GM21447 (cell line): ENCODE results near the gene OSBPL5.
"Not testable (repeated sequence)": the region's sequence is repeated elsewhere in the genome, so short reads cannot be mapped to it uniquely, and the experiment has no call there.

Source experiments
- ATAC-seq: cut with Tn5 transposase; IDR thresholded peaks from one replicate; pipeline ENCODE4 v1.9.1; 2021; ENCODE audit not compliant: unreplicated experiment

Gene OSBPL5

DNA sequence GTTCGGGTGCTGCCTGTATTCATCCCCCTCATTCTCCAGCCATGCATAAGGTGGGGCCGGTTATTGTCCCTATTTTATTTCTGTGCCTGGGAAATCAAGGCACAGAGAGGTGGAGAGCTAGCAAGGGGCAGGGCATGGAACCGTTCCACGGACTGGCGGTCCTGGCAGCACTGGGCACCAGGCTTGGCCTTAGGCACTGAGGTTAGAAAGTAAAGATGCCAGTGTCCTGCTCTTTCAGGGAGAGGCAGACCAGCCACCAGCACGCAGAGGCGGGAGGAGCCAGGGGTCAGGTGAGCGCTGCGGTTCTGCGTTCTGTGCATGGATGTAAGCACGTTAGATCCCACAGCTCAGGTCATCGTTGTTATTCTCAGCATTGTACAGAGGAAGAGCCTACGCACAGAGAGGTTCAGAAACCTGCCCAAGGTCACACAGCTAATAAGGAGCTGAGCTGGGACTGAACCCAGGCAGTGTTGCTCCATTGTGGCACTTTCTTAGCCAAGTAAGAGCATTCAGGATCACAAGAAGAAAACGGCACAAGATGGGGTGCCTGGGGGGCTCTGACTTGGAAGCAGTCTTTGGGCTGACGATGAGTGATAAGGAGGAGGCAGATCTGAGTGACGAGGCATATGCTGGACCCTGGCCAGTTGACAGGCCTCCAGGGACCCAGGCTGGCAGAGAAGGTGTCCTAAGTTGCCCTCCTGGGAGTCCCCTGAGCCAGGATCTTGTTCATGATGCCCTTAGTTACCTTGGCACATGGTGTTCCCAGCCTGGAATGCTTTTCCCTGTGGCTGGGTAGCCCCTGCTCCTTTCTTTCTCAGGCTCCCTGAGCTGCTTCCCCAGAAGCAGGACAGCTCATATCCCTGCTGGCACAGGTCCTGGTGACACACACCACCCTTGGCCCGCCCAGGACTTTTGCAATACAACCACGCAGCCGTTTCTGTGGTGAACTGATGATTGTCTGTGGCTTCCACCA is 41.1 kb downstream of the OSBPL5 start:
- ATAC-seq, result no peak

DNA sequence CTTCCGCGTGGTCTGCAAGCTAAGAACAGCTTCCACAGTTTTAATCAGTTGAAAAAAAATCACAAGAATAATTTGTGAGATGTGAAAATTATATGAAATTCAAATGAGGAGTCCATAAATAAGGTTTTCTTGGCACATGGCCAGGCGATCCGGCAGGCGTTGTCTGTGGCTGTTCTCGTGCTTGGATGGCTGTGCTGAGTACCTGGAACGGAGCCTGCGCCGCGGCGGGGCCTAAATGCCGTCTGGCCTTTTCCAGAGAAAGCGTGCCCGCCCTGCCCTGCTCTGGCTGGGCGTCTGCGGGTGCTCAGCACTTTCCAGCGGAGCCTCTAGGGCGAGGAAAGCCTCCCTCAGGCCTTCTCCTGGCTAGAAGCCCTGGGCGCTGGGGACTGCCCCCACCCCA is 41.8 kb downstream of the OSBPL5 start:
- no peak for ATAC-seq

DNA sequence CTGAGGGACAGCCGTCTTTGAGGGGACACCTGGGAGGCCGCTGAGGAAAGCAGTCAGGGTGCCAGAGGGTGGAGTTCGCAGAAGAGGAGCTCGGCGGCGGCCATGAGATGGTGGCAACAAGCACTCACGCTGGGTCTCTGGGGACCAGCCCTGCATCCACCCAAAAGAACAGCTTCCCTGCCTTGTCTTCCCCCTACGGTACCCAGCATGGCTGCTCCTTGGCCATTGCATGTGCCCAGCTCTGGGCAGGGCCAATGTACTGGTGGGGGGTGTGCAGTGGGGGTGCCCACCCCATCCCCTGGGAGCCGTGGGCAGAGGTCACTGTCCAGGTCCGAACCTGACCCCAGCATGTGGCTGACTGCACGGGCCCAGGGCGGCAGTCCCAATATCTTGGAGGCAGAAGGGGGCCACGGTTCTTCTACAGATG is 42.3 kb downstream of the OSBPL5 start:
- ATAC-seq, result no peak

DNA sequence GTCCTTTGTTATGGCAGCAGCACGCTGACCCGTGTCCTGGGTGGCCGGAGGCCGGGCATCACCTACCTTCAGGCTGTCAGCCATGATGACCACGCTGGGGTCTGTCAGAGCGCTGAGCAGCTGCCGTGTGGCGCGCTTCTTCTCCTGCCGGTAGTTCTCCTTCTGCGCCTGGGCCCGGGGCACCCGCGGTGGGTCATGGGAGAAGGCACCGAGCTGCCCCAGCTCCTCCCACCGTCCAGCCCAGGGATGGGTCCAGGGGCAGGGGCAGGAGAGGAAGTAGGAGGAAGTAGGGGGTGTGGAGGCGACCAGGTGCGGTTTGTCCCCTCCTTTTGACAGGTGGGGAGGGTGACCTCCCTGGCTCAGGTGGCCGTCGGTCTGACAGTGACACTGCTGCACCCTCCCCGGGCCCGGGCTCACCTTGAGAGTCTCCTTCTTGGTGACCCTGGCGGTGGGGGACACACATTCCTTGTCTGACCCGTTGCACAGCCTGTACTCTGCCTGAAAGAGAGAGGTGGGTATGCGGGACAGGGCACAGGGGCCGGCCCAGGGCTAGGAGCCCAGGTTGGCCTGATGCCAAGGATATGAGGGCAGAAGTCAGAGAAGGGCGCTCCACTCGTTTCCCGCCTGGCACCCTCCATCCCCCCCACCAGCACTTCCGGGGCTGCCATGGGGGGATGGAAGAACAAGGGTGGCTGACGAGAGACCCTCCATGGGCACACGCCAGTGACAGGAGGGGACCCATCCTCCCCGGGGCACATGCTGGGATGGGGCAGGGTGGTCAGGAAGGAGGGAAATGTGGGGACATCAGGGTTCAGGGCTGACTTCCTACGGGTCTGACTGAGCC is 43.0 kb downstream of the OSBPL5 start:
- no peak for ATAC-seq

- no peak for ATAC-seq
Observed at GRCh38 chr11:3121416-3121815, 43.7 kb downstream of the OSBPL5 start.

DNA sequence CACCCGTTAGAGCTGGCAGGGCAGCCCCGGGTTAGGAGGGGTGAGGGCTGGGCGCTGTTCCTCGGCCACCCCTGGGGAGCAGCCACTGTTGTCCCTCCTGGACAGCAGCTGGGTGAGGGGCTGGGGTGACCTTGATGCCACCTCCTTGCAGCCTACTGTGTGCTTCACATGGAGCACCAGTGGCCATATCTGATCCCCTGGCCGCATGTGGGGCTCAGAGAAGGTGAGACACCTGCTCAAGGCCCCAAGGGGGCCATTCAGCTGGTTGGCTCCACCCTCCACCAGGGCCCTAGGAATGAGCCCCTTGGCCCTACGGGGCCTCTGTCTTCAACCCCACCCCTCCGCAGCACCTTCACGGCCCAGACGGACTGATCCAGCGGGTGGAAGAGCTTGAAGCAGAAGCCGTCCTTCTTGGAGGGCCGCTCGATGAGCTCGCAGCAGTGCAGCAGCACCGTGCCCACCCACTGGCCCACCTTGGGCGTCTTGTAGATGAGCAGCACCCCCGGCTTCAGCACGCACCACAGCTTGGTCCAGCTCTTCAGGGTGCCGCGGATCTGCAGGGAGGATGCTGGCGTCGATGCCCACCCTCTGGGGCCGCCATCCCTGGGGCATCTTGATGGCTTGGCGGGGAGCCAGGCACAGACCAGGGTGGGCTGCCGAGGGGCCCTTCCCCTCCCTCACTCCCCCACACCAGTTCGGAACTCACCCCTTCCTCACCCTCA is 44.9 kb downstream of the OSBPL5 start:
- ATAC-seq, result no peak

DNA sequence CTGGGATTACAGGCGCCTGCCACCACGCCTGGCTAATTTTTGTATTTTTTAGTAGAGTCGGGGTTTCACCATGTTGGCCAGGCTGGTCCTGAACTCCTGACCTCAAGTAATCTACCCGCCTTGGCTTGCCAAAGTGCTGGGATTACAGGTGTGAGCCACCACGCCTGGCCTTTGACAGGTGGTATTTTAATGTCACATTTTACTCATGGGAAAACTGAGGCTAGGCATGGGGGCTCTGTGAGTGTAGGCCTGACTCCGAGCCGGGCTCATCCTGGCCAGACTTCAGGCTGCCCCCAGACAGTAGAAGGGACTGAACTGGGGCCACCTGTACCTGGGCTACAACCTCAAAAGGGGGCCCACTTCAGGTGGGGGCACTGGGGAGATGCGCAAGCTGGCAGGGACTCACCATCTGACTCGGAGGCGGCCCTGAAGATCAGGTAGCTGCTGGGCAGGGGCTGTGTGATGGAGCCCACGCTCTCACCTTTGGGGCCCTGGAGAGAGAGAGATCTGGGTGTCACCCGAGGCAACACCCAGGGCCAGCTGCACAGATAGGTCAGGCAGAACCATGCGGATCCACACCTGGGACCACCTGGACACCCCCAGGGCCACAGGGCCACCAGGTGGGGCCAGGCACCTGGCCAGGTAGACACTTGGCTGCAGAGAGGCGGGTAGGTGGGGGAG is 45.8 kb downstream of the OSBPL5 start:
- no peak for ATAC-seq

GRCh38 chr11:3115321-3115720 is 49.8 kb downstream of the OSBPL5 start:
- ATAC-seq, result no peak

DNA sequence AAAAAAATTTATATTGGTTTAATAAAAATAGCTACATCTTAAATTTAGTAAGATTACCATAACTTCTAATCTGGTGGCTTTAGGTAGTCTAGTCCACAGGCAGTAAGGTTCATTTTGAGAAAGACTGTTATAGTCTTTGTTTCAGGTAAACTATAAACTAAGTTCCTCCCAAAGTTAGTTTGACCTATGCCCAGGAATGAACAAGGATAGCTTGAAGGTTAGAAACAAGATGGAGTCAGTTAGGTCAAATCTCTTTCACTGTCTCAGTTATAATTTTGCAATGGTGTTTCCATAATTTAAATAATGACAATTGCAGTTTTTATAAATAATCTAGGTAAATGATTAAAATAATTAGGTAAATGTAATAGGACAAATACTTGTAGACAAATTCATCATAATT is 51.4 kb downstream of the OSBPL5 start:
- ATAC-seq, result not testable (repeated sequence)

- no peak for ATAC-seq
Observed at GRCh38 chr11:3111919-3112690, 53.0 kb downstream of the OSBPL5 start.

- ATAC-seq, result no peak
Observed at GRCh38 chr11:3111466-3111865, 53.6 kb downstream of the OSBPL5 start.

GRCh38 chr11:3109921-3110706 is 55.0 kb downstream of the OSBPL5 start:
- ATAC-seq, result no peak

GRCh38 chr11:3109434-3109833 is 55.7 kb downstream of the OSBPL5 start:
- ATAC-seq, result no peak

- ATAC-seq, result no peak
Observed at GRCh38 chr11:3108183-3108721, 56.9 kb downstream of the OSBPL5 start.

GRCh38 chr11:3107608-3108182 is 57.4 kb downstream of the OSBPL5 start:
- ATAC-seq, result no peak

- no peak for ATAC-seq
Observed at GRCh38 chr11:3106736-3107524, 58.2 kb downstream of the OSBPL5 start.
